AG08395 (cell line): Measurements from ENCODE around the gene CDKN2AIP.
"Not testable (repeated sequence)": the region's sequence is repeated elsewhere in the genome, so short reads cannot be mapped to it uniquely, and the experiment has no call there.

Experiments
- DNase-seq: peaks from one replicate; pipeline ENCODE4 v3.0.0; 2012; ENCODE audit warnings: mixed read lengths, low spot score

CDKN2AIP gene

GRCh38 chr4:183448436-183448835 is 4.0 kb downstream of the CDKN2AIP start:
- DNase-seq = no peak

- no peak for DNase-seq
Measured at GRCh38 chr4:183449193-183449882, 4.9 kb downstream of the CDKN2AIP start.

- no peak for DNase-seq
Measured at GRCh38 chr4:183450108-183450507, 5.7 kb downstream of the CDKN2AIP start.

GRCh38 chr4:183455431-183456195 is 11.2 kb downstream of the CDKN2AIP start:
- no peak for DNase-seq

- no peak for DNase-seq
Measured at GRCh38 chr4:183458005-183458404, 13.6 kb downstream of the CDKN2AIP start.

- DNase-seq = not testable (repeated sequence)
Measured at GRCh38 chr4:183463903-183464619, 19.6 kb downstream of the CDKN2AIP start.

GRCh38 chr4:183465879-183466278 is 21.4 kb downstream of the CDKN2AIP start:
- not testable (repeated sequence) for DNase-seq

GRCh38 chr4:183467246-183467645 is 22.8 kb downstream of the CDKN2AIP start:
- no peak for DNase-seq

- DNase-seq = peak; percentile 27
Measured at GRCh38 chr4:183468210-183469095, 24.0 kb downstream of the CDKN2AIP start.

GRCh38 chr4:183469285-183469684 is 24.8 kb downstream of the CDKN2AIP start:
- DNase-seq = no peak

GRCh38 chr4:183469936-183470335 is 25.5 kb downstream of the CDKN2AIP start:
- DNase-seq = no peak

- DNase-seq = no peak
Measured at GRCh38 chr4:183470821-183471220, 26.4 kb downstream of the CDKN2AIP start.

- DNase-seq = peak; percentile 85
Measured at GRCh38 chr4:183471946-183472708, 27.7 kb downstream of the CDKN2AIP start.

- no peak for DNase-seq
Measured at GRCh38 chr4:183478123-183478522, 33.7 kb downstream of the CDKN2AIP start.

GRCh38 chr4:183478926-183479325 is 34.5 kb downstream of the CDKN2AIP start:
- peak; percentile 21 for DNase-seq

- DNase-seq = not testable (repeated sequence)
Measured at GRCh38 chr4:183482515-183483095, 38.2 kb downstream of the CDKN2AIP start.

- no peak for DNase-seq
Measured at GRCh38 chr4:183483997-183484396, 39.6 kb downstream of the CDKN2AIP start.

- no peak for DNase-seq
Measured at GRCh38 chr4:183485411-183486160, 41.1 kb downstream of the CDKN2AIP start.

- DNase-seq = peak; percentile 73
Measured at GRCh38 chr4:183492791-183493222, 48.4 kb downstream of the CDKN2AIP start.

- no peak for DNase-seq
Measured at GRCh38 chr4:183493246-183493645, 48.8 kb downstream of the CDKN2AIP start.
